H1 (cell line): Measurements from ENCODE around the gene B3GAT1. TPM values are rescaled to one million over a fixed set of nuclear protein-coding genes. Genes with fewer than 3 reads are reported as not detected.
A peak's percentile ranks its signal among the peaks of the same experiment; 100 is the strongest.

ENCODE experiments used
- CTCF ChIA-PET: fragments of 300-600 bp; sonication (Branson Sonifier 250); formaldehyde crosslinking; loops from one replicate; lab custom pipeline; 2021; ENCODE audit not compliant: partially characterized antibody; lab: Charles Lee
- POLR2A ChIA-PET: fragments of 300-600 bp; sonication (Branson Sonifier 250); formaldehyde crosslinking; loops from one replicate; lab custom pipeline; 2021; ENCODE audit warnings: inconsistent platforms; ENCODE audit not compliant: partially characterized antibody; lab: Charles Lee
- DNase-seq, 2 experiments: peaks; one replicate each; pipeline versions ENCODE4 v3.0.0 to v3.0.0-alpha.2; 2010 to 2022; ENCODE audit warnings: low spot score in 2 of 2, low read depth in 1 of 2, mixed read lengths in 1 of 2
- FAIRE-seq: peaks from 2 replicates; lab custom pipeline; 2011; peaks lifted over from hg19 to GRCh38; lab: Jason Lieb, UNC
- H2AFZ ChIP-seq: 2 replicates; pipeline ENCODE4 v1.8.1; 2012; ENCODE audit warnings: low read length, inconsistent platforms
- H2AK5ac ChIP-seq: 2 replicates; pipeline ENCODE4 v1.6.1; 2013; ENCODE audit warnings: low read depth, low read length
- H2BK120ac ChIP-seq: replicated peaks from 2 replicates; pipeline ENCODE3; 2013; ENCODE audit warnings: low read depth, low read length, inconsistent platforms
- H2BK12ac ChIP-seq: 2 replicates; pipeline ENCODE4 v1.6.1; 2013; ENCODE audit warnings: low read depth, low read length
- H2BK15ac ChIP-seq: 2 replicates; pipeline ENCODE4 v1.6.1; 2013; ENCODE audit warnings: low read length
- H2BK20ac ChIP-seq: 2 replicates; pipeline ENCODE4 v1.6.1; 2013; ENCODE audit warnings: low read length
- H2BK5ac ChIP-seq: 2 replicates; pipeline ENCODE4 v1.6.1; 2013; ENCODE audit warnings: low read depth, low read length
- H3K14ac ChIP-seq: 2 replicates; pipeline ENCODE4 v1.6.1; 2013; ENCODE audit warnings: inconsistent platforms; ENCODE audit not compliant: insufficient read length
- H3K18ac ChIP-seq: 2 replicates; pipeline ENCODE4 v1.6.1; 2013; ENCODE audit warnings: low read length; ENCODE audit errors: extremely low read depth
- H3K23ac ChIP-seq: 2 replicates; pipeline ENCODE4 v1.6.1; 2013; ENCODE audit warnings: inconsistent platforms; ENCODE audit not compliant: insufficient read length
- H3K23me2 ChIP-seq: 2 replicates; pipeline ENCODE4 v1.6.1; 2013; ENCODE audit warnings: low read depth, low read length
- H3K27ac ChIP-seq: 2 replicates; pipeline ENCODE4 v1.6.1; 2011; ENCODE audit warnings: low read depth, low read length, inconsistent platforms
- H3K27me3 ChIP-seq, 4 experiments: replicated peaks in 1 of 4; 1 replicate in 1 of 4; 2 replicates in 3 of 4; pipeline versions ENCODE4 v1.6.1 to v1.8.1; 2011 to 2013; ENCODE audit warnings: low read length in 3 of 4, mild to moderate bottlenecking in 3 of 4, inconsistent platforms in 2 of 4, mixed read lengths in 2 of 4, moderate library complexity in 1 of 4; ENCODE audit not compliant: control insufficient read depth in 3 of 4, insufficient read depth in 3 of 4; ENCODE audit errors: extremely low read depth in 1 of 4
- H3K36me3 ChIP-seq, 4 experiments: 2 replicates each; pipeline versions ENCODE4 v1.6.1 to v1.8.1; 2011 to 2013; ENCODE audit warnings: mild to moderate bottlenecking in 4 of 4, low read length in 3 of 4, moderate library complexity in 2 of 4, control low read depth in 1 of 4, inconsistent platforms in 1 of 4; ENCODE audit not compliant: insufficient read depth in 4 of 4, control insufficient read depth in 2 of 4
- H3K4ac ChIP-seq: replicated peaks from 2 replicates; pipeline ENCODE3; 2013; ENCODE audit warnings: low read length, low read depth, mixed read lengths, inconsistent platforms; ENCODE audit not compliant: insufficient read length
- H3K4me1 ChIP-seq, 4 experiments: replicated peaks in 1 of 4; 1 replicate in 1 of 4; 2 replicates in 3 of 4; pipeline versions ENCODE4 v1.6.1 to v1.8.1; 2011 to 2013; ENCODE audit warnings: low read length in 3 of 4, inconsistent platforms in 2 of 4, mixed read lengths in 1 of 4; ENCODE audit not compliant: insufficient read depth in 4 of 4, control insufficient read depth in 3 of 4
- H3K4me2 ChIP-seq, 2 experiments: 2 replicates each; pipeline versions ENCODE4 v1.6.1 to v1.8.1; 2011 to 2013; ENCODE audit warnings: low read depth in 2 of 2, low read length in 2 of 2, control low read depth in 1 of 2, inconsistent platforms in 1 of 2, mild to moderate bottlenecking in 1 of 2; ENCODE audit not compliant: insufficient read depth in 1 of 2
- H3K4me3 ChIP-seq, 4 experiments: fragments of 200-600, 300-600 bp in 1 of 4; sonication (generic), shearing (Covaris generic), sonication (Bioruptor Twin) in 1 of 4; 2 replicates each; pipeline versions ENCODE4 v1.5.1 to v1.8.1; 2011 to 2016; ENCODE audit warnings: low read length in 4 of 4, low read depth in 3 of 4, control low read depth in 2 of 4, inconsistent platforms in 2 of 4, mild to moderate bottlenecking in 2 of 4, mixed read lengths in 1 of 4, moderate library complexity in 1 of 4; ENCODE audit not compliant: insufficient read depth in 2 of 4; ENCODE audit errors: extremely low read depth in 1 of 4
- H3K56ac ChIP-seq: replicated peaks from 2 replicates; pipeline ENCODE3; 2013; ENCODE audit warnings: low read depth, mild to moderate bottlenecking, mixed read lengths, low read length, inconsistent platforms; ENCODE audit not compliant: insufficient read length
- H3K79me1 ChIP-seq: 2 replicates; pipeline ENCODE4 v1.6.1; 2013; ENCODE audit warnings: low read depth, low read length, control low read depth
- H3K79me2 ChIP-seq, 2 experiments: 2 replicates each; pipeline versions ENCODE4 v1.6.1 to v1.8.1; 2012 to 2013; ENCODE audit warnings: low read length in 2 of 2, mild to moderate bottlenecking in 2 of 2, inconsistent platforms in 1 of 2; ENCODE audit not compliant: insufficient read depth in 2 of 2, control insufficient read depth in 1 of 2
- H3K9ac ChIP-seq, 4 experiments: replicated peaks in 1 of 4; 1 replicate in 1 of 4; 2 replicates in 3 of 4; pipeline versions ENCODE4 v1.6.1 to v1.8.1; 2011 to 2013; ENCODE audit warnings: low read depth in 3 of 4, low read length in 3 of 4, control low read depth in 2 of 4, mild to moderate bottlenecking in 2 of 4, moderate library complexity in 2 of 4, inconsistent platforms in 1 of 4; ENCODE audit errors: extremely low read depth in 1 of 4
- H3K9me3 ChIP-seq, 2 experiments: 2 replicates each; pipeline versions ENCODE4 v1.6.1 to v1.8.1; 2012 to 2013; ENCODE audit warnings: mild to moderate bottlenecking in 2 of 2, moderate library complexity in 2 of 2, control low read depth in 1 of 2, inconsistent platforms in 1 of 2, low read depth in 1 of 2, low read length in 1 of 2, mixed read lengths in 1 of 2; ENCODE audit not compliant: insufficient read depth in 2 of 2
- H4K20me1 ChIP-seq, 2 experiments: replicated peaks in 1 of 2; 2 replicates each; pipeline versions ENCODE3 to v1.8.1; 2011 to 2013; ENCODE audit warnings: inconsistent platforms in 2 of 2, low read length in 2 of 2, mild to moderate bottlenecking in 1 of 2; ENCODE audit not compliant: insufficient read depth in 2 of 2, control insufficient read depth in 1 of 2
- H4K5ac ChIP-seq: 2 replicates; pipeline ENCODE4 v1.6.1; 2013; ENCODE audit warnings: low read length, low read depth, mixed read lengths, inconsistent platforms; ENCODE audit not compliant: insufficient read length
- H4K8ac ChIP-seq: 2 replicates; pipeline ENCODE4 v1.8.0; 2013; ENCODE audit warnings: mild to moderate bottlenecking, moderate library complexity, low read length, inconsistent platforms; ENCODE audit not compliant: insufficient read depth; ENCODE audit errors: extremely low read depth
- H4K91ac ChIP-seq: replicated peaks from 2 replicates; pipeline ENCODE3; 2013; ENCODE audit warnings: low read length, mixed read lengths, inconsistent platforms; ENCODE audit not compliant: insufficient read length
- KDM1A ChIP-seq: fragments of 200-600, 300-600 bp; sonication (generic); IDR thresholded peaks from 2 replicates; pipeline ENCODE4 v1.7.1; 2016; ENCODE audit warnings: mild to moderate bottlenecking, low read length, borderline replicate concordance
- RBBP5 ChIP-seq: IDR thresholded peaks from 2 replicates; pipeline ENCODE4 v1.7.1; 2012; ENCODE audit warnings: low read depth, mild to moderate bottlenecking, inconsistent platforms, low read length, moderate library complexity, borderline replicate concordance
- WGBS, 2 experiments: shearing (Covaris generic) in 1 of 2; methylation state at CpG; one replicate each; pipeline versions ENCODE4 v1.1.6 to v1.1.7; 2013 to 2015; ENCODE audit warnings: low lambda C conversion rate in 2 of 2, mixed read lengths in 2 of 2, inconsistent platforms in 1 of 2, low coverage in 1 of 2, missing lambda C conversion rate in 1 of 2; ENCODE audit not compliant: insufficient replicate concordance in 2 of 2, insufficient coverage in 1 of 2, insufficient read length in 1 of 2; ENCODE audit errors: extremely low coverage in 1 of 2, missing lambda C conversion rate in 1 of 2; 5-methylcytosine and 5-hydroxymethylcytosine counted together
- polyA plus RNA-seq, 7 experiments: library from polyadenylated mRNA; depleted of rRNA in 3 of 7; stranded (reverse) in 5 of 7; unstranded in 2 of 7; fragments of >200 nt in 5 of 7; fragments of 200-250 nt in 2 of 7; gene quantifications; 1 replicate in 5 of 7; 2 replicates in 1 of 7; 4 replicates in 1 of 7; pipeline versions ENCODE4 v1.2.1 to v1.2.3, GENCODE V29; 2011 to 2013; ENCODE audit warnings: missing spikeins in 2 of 7, mixed read lengths in 2 of 7
- total RNA-seq: library from RNA; stranded (reverse); fragmentation: NEBNext Ultra II Directional; extraction: Animal tissue kit (Norgen Biotek cat#: 25700); gene quantifications from 2 replicates; pipeline ENCODE4 v1.2.1, GENCODE V29; 2021

Gene B3GAT1
- total and polyA plus RNA-seq, 2 of the 8 experiments (the other 6 are each of a cell fraction or from before 2014, with no cell fraction given), result 19.7 to 32.4 TPM

GRCh38 chr11:134365011-134365925 is 46.8 kb downstream of the B3GAT1 start:
- H3K23ac ChIP-seq, result no peak overlapping the region
- FAIRE-seq, result no peak
- no peak overlapping the region for H2BK20ac ChIP-seq
- no peak overlapping the region for H3K4me3 ChIP-seq
- H3K79me1 ChIP-seq, result no peaks in the 10 kb centered on the region
- H3K9me3 ChIP-seq, result no peaks in the 10 kb centered on the region; a peak in 1 of 4 replicates
- no peak overlapping the region for H2BK12ac ChIP-seq
- H2BK15ac ChIP-seq, result no peak overlapping the region
- no peak overlapping the region for H3K18ac ChIP-seq
- no peak for TF ChIP-seq RBBP5
- peak; percentile 71; the same call in 1 of the 2 replicates for TF ChIP-seq KDM1A
- TF ChIP-seq, all 59 proteins: peak for 1
- Histone ChIP-seq H3K79me2 (no peaks in the 10 kb centered on the region), H4K20me1 (no peaks in the 10 kb centered on the region), H3K4me1 (no peaks in the 10 kb centered on the region; a peak in 1 of 7 replicates), H3K27me3 (peaks cover 0 to 3% (median 1%) of the 10 kb centered on the region in 4 experiments; a peak in 3 of 7 replicates), H3K36me3 (no peaks in the 10 kb centered on the region), H4K5ac (no peak overlapping the region), H3K14ac (no peak overlapping the region), H2AK5ac (no peak overlapping the region), H2BK120ac (no peak overlapping the region), H3K4ac (no peak overlapping the region), H4K8ac (peak overlapping the region; percentile 12; the same call in 1 of the 2 replicates), H2BK5ac (no peak overlapping the region), H2AFZ (no peak overlapping the region), H3K56ac (no peak overlapping the region), H3K27ac (no peak overlapping the region), H3K4me2 (no peak overlapping the region), H3K9ac (no peak overlapping the region), H4K91ac (no peak overlapping the region), H3K23me2 (no peaks in the 10 kb centered on the region)
- DNase-seq, result no peak
- ChIA-PET CTCF (interaction anchor here (0.9 kb wide), 1 partner anchor 13 kb away, joined by 3 read pairs; no protein-coding TSS in a partner anchor), POLR2A (interaction anchor here (1.4 kb wide), 1 partner anchor 219 kb away, joined by 3 read pairs; no protein-coding TSS in a partner anchor)
- WGBS, 2 experiments, result 81% methylated on average over 22 of the region's 22 CpGs; no CpG with 5 or more reads in 1 of the 2 experiments
